ENCODE results near the gene CALML4.

- TF ChIP-seq POLR2A (IDR thresholded peaks at IDR 0.05) (no peak), POLR2AphosphoS5 (IDR thresholded peaks at IDR 0.05) (no peak)
- TF ChIP-seq, protein P1, sequence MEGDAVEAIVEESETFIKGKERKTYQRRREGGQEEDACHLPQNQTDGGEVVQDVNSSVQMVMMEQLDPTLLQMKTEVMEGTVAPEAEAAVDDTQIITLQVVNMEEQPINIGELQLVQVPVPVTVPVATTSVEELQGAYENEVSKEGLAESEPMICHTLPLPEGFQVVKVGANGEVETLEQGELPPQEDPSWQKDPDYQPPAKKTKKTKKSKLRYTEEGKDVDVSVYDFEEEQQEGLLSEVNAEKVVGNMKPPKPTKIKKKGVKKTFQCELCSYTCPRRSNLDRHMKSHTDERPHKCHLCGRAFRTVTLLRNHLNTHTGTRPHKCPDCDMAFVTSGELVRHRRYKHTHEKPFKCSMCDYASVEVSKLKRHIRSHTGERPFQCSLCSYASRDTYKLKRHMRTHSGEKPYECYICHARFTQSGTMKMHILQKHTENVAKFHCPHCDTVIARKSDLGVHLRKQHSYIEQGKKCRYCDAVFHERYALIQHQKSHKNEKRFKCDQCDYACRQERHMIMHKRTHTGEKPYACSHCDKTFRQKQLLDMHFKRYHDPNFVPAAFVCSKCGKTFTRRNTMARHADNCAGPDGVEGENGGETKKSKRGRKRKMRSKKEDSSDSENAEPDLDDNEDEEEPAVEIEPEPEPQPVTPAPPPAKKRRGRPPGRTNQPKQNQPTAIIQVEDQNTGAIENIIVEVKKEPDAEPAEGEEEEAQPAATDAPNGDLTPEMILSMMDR (IDR thresholded peaks at IDR 0.05) = no peak
Observed at GRCh38 chr15:68197661-68198437, 7.3 kb downstream of the CALML4 start.
